Hepatocyte (in vitro differentiated cells): ENCODE results near the gene FAM241A. TPM values are rescaled to one million over a fixed set of nuclear protein-coding genes. Genes with fewer than 3 reads are reported as not detected.
"Not testable (repeated sequence)": the region's sequence is repeated elsewhere in the genome, so short reads cannot be mapped to it uniquely, and the experiment has no call there.

Source experiments
- DNase-seq: peaks from one replicate; pipeline ENCODE4 v3.0.0-alpha.2; 2016; ENCODE audit warnings: low spot score
- H2AFZ ChIP-seq: fragments of 200-600 bp; sonication (generic); 2 replicates; pipeline ENCODE4 v1.6.0; 2016; ENCODE audit warnings: antibody characterized with exemption, mild to moderate bottlenecking
- H3K27ac ChIP-seq: fragments of 200-600 bp; sonication (generic); 2 replicates; pipeline ENCODE4 v1.5.1; 2016; ENCODE audit warnings: mild to moderate bottlenecking
- H3K27me3 ChIP-seq: fragments of 200-600 bp; sonication (generic); 2 replicates; pipeline ENCODE4 v1.6.1; 2016
- H3K36me3 ChIP-seq: fragments of 200-600 bp; sonication (generic); replicated peaks from 2 replicates; pipeline ENCODE4 v1.5.1; 2016; ENCODE audit warnings: low read depth; ENCODE audit not compliant: insufficient read depth
- H3K4me1 ChIP-seq: fragments of 200-600 bp; sonication (generic); 2 replicates; pipeline ENCODE4 v1.5.1; 2016; ENCODE audit warnings: mild to moderate bottlenecking, moderate library complexity; ENCODE audit not compliant: insufficient read depth
- H3K4me2 ChIP-seq: fragments of 200-600 bp; sonication (generic); 2 replicates; pipeline ENCODE4 v1.6.0; 2016
- H3K4me3 ChIP-seq: fragments of 200-600 bp; sonication (generic); 2 replicates; pipeline ENCODE4 v1.5.1; 2016; ENCODE audit warnings: mild to moderate bottlenecking
- H3K79me2 ChIP-seq: fragments of 200-600 bp; sonication (generic); 2 replicates; pipeline ENCODE4 v1.6.0; 2017; ENCODE audit warnings: mild to moderate bottlenecking
- H3K9me2 ChIP-seq: fragments of 200-600 bp; sonication (generic); replicated peaks from 2 replicates; pipeline ENCODE4 v1.6.0; 2017; ENCODE audit warnings: mild to moderate bottlenecking; ENCODE audit not compliant: insufficient read depth
- H3K9me3 ChIP-seq: fragments of 200-600 bp; sonication (generic); 2 replicates; pipeline ENCODE4 v1.5.1; 2016; ENCODE audit warnings: low read depth, mild to moderate bottlenecking
- H4K20me1 ChIP-seq: fragments of 200-600 bp; sonication (generic); 2 replicates; pipeline ENCODE4 v1.6.0; 2016; ENCODE audit warnings: mild to moderate bottlenecking; ENCODE audit not compliant: insufficient read depth, poor library complexity, severe bottlenecking
- EZH2 ChIP-seq: fragments of 200-600 bp; sonication (generic); IDR thresholded peaks from 2 replicates; pipeline ENCODE4 v1.6.1; 2016; ENCODE audit warnings: antibody characterized with exemption, mild to moderate bottlenecking, borderline replicate concordance
- EZH2phosphoT487 ChIP-seq: fragments of 200-600 bp; sonication (generic); IDR thresholded peaks from one replicate; pipeline ENCODE4 v1.6.1; 2018; ENCODE audit warnings: antibody characterized with exemption, mild to moderate bottlenecking, low read depth, moderate library complexity; ENCODE audit not compliant: unreplicated experiment, severe bottlenecking
- WGBS: methylation state at CpG from one replicate; pipeline ENCODE4 v1.1.6; 2016; ENCODE audit warnings: low lambda C conversion rate; ENCODE audit errors: missing lambda C conversion rate; 5-methylcytosine and 5-hydroxymethylcytosine counted together
- polyA plus RNA-seq: library from polyadenylated mRNA; unstranded; fragments of >200 nt; fragmentation: Nextera tagmentation; extraction: Ambion mirVana; gene quantifications from 2 replicates; pipeline ENCODE4 v1.2.1, GENCODE V29; 2016
- total RNA-seq: library from RNA; depleted of rRNA; stranded (reverse); fragments of >200 nt; gene quantifications from 2 replicates; pipeline ENCODE4 v1.2.3, GENCODE V29; 2014
- TF ChIP-seq, protein P1 (sequence below): fragments of 200-600 bp; sonication (generic); IDR thresholded peaks from 2 replicates; pipeline ENCODE4 v1.5.1; 2016; ENCODE audit warnings: antibody characterized with exemption, mild to moderate bottlenecking; ENCODE audit not compliant: poor library complexity

FAM241A gene
- total and polyA plus RNA-seq, 2 experiments from 2014 or later, result 2.3 to 3.2 TPM

DNA sequence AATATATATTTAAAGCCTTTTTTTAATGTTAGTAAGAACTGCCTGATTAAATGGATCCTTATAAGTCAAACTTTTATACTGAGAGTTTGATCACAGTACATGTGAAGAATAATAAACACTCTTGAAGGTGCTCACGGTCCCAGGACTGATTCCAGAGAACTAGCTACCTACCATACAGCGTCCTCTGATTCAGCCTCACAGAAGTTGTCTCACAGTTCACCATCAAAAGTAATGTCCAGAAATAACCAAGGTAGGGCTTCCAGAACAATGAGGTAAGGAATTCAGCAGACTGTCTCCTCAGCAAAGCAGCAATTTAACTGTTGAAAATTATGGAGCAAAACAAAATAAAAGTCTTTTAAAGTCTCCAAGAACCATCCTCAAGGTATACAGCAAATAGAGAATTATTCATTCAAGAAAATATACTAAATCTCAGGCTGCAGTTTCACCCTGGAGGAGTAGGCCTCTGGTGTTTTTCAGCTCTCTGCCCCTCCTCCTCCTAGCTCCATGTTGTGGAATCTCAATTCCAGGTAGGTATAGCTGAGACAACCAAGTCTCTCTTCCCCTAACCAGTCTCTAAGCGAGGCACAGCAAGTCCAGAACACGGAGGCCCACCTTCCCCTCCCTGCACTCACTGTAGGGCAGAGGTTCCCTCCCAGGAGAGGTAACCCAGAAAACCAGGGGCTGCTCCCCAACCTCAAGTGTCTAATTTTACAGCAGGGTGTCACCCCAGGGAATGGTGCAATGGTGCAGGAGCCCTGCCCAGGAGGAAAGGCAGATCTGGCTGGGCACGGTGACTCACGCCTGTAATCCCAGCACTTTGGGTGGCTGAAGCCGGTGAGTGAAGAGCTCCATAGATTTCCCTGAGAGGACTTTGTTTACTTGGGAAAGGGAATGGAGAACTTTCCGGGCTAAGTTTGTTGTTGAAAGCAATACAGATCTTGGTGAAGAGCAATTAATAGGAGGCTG is 28.6 kb downstream of the FAM241A start:
- Histone ChIP-seq H3K79me2 (no peaks in the 10 kb centered on the region), H3K9me2 (no peaks in the 10 kb centered on the region), H2AFZ (no peak overlapping the region), H3K4me3 (no peak overlapping the region), H3K36me3 (no peaks in the 10 kb centered on the region), H3K4me2 (no peak overlapping the region), H3K27me3 (no peaks in the 10 kb centered on the region), H3K4me1 (no peaks in the 10 kb centered on the region), H4K20me1 (no peaks in the 10 kb centered on the region), H3K27ac (no peak overlapping the region), H3K9me3 (no peaks in the 10 kb centered on the region)
- no peak for TF ChIP-seq EZH2
- TF ChIP-seq EZH2phosphoT487, result no peak
- TF ChIP-seq, protein P1, sequence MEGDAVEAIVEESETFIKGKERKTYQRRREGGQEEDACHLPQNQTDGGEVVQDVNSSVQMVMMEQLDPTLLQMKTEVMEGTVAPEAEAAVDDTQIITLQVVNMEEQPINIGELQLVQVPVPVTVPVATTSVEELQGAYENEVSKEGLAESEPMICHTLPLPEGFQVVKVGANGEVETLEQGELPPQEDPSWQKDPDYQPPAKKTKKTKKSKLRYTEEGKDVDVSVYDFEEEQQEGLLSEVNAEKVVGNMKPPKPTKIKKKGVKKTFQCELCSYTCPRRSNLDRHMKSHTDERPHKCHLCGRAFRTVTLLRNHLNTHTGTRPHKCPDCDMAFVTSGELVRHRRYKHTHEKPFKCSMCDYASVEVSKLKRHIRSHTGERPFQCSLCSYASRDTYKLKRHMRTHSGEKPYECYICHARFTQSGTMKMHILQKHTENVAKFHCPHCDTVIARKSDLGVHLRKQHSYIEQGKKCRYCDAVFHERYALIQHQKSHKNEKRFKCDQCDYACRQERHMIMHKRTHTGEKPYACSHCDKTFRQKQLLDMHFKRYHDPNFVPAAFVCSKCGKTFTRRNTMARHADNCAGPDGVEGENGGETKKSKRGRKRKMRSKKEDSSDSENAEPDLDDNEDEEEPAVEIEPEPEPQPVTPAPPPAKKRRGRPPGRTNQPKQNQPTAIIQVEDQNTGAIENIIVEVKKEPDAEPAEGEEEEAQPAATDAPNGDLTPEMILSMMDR, result no peak
- 86% methylated on average over 8 of the region's 8 CpGs for WGBS
- DNase-seq, result no peak

DNA sequence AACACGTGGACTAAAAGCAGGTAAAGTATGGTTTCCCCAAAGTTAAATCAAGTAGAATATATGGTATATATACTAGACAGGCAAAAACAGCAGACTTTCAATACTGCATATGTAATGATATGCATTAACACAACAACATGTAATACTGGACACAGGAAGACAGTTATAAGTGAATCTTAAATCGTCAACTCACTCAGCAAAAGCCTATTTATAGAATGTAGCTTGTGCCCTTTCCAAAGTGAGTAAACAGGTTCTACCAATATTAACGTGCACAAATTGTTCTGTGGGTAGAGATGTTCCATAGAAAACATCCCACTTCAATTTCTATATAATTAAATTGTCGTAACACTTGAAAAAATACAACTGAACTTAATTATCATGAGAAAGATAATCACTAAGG is 30.6 kb downstream of the FAM241A start:
- WGBS, result 92% methylated on average over 4 of the region's 4 CpGs
- no peaks in the 10 kb centered on the region for H3K9me2 ChIP-seq
- no peaks in the 10 kb centered on the region for H3K79me2 ChIP-seq
- no peaks in the 10 kb centered on the region for H3K9me3 ChIP-seq
- H4K20me1 ChIP-seq, result no peaks in the 10 kb centered on the region
- H2AFZ ChIP-seq, result no peak overlapping the region
- no peak overlapping the region for H3K4me3 ChIP-seq
- H3K27ac ChIP-seq, result no peak overlapping the region
- DNase-seq, result no peak
- H3K4me1 ChIP-seq, result no peaks in the 10 kb centered on the region
- H3K36me3 ChIP-seq, result no peaks in the 10 kb centered on the region
- H3K27me3 ChIP-seq, result no peaks in the 10 kb centered on the region
- TF ChIP-seq EZH2phosphoT487 (no peak), EZH2 (no peak)
- TF ChIP-seq, protein P1, result no peak
- no peak overlapping the region for H3K4me2 ChIP-seq

DNA sequence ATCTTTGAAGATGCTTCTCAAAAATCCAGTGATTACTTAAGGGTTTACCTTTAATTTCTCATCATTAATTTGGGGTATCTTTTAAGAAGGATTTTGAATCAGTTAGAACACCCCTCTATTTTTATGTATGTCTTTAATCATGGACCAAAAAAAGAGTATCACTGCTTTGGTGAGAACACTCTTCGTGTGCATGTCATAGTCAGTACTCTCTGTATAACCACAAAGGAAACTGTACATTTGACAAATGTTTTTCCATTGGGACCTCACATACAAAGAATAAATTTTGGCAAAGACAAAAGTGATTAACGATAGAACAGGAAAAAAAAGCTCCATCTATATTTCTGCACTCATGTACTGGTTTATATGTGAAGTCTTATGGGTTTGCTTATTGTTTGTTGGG is 31.3 kb downstream of the FAM241A start:
- H3K4me1 ChIP-seq, result no peaks in the 10 kb centered on the region
- no peak for TF ChIP-seq EZH2phosphoT487
- TF ChIP-seq, protein P1, result no peak
- TF ChIP-seq EZH2, result no peak
- no peaks in the 10 kb centered on the region for H3K9me3 ChIP-seq
- H3K27ac ChIP-seq, result no peak overlapping the region
- H3K4me2 ChIP-seq, result no peak overlapping the region
- 82% methylated on average over 2 of the region's 2 CpGs for WGBS
- no peak overlapping the region for H2AFZ ChIP-seq
- no peaks in the 10 kb centered on the region for H3K79me2 ChIP-seq
- H3K9me2 ChIP-seq, result no peaks in the 10 kb centered on the region
- DNase-seq, result no peak
- no peaks in the 10 kb centered on the region for H3K36me3 ChIP-seq
- no peaks in the 10 kb centered on the region for H3K27me3 ChIP-seq
- no peaks in the 10 kb centered on the region for H4K20me1 ChIP-seq
- no peak overlapping the region for H3K4me3 ChIP-seq

DNA sequence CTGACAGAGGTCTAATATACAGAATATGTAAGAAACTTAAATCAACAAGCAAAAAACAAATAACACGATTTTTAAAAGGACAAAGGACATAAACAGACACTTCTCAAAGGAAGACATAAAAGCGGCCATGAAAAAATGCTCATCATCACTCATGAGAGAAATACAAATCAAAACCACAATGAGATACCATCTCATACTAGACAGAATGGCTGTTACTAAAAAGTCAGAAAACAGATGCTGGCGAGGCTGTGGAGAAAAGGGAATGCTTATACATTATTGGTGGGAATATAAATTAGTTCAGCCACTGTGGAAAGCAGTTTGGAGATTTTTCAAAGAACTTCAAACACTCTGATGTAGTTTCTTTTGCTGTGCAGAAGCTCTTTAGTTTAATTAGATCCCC is 33.5 kb downstream of the FAM241A start:
- not testable (repeated sequence) for H3K4me2 ChIP-seq, H3K9me2 ChIP-seq, DNase-seq, H3K79me2 ChIP-seq, H3K4me1 ChIP-seq, H2AFZ ChIP-seq, H3K27ac ChIP-seq, H3K36me3 ChIP-seq, H3K9me3 ChIP-seq, H3K27me3 ChIP-seq, H3K4me3 ChIP-seq, H4K20me1 ChIP-seq
- 88% methylated on average over 3 of the region's 3 CpGs for WGBS
